Activated CD4-positive, alpha-beta T cell treated with anti-CD3 and anti-CD28 coated beads, Interleukin-2, amount 50 U/mL, for 24 hours (primary cell): ENCODE data around the gene MANEAL.
"Not testable (repeated sequence)": the region's sequence is repeated elsewhere in the genome, so short reads cannot be mapped to it uniquely, and the experiment has no call there.

Experiments used
- DNase-seq, 2 donors: peaks; one replicate each; pipeline ENCODE4 v3.0.0-alpha.2; 2020; ENCODE audit warnings: low read depth in 1 of 2, low spot score in 1 of 2

Gene MANEAL, protein sequence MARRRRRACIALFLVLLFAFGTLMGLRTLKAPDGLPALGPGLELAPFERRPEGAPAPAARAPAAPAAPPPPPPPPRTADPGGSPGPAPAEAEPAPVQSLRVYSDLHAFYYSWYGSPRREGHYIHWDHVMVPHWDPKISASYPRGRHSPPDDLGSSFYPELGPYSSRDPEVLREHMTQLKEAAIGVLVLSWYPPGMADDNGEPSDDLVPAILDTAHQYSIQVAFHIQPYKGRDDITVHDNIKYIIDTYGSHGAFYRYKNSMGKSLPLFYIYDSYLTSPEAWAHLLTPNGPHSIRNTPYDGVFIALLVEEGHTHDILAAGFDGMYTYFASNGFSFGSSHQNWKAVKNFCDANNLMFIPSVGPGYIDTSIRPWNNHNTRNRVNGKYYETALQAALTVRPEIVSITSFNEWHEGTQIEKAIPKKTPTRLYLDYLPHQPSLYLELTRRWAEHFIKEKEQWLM

DNA sequence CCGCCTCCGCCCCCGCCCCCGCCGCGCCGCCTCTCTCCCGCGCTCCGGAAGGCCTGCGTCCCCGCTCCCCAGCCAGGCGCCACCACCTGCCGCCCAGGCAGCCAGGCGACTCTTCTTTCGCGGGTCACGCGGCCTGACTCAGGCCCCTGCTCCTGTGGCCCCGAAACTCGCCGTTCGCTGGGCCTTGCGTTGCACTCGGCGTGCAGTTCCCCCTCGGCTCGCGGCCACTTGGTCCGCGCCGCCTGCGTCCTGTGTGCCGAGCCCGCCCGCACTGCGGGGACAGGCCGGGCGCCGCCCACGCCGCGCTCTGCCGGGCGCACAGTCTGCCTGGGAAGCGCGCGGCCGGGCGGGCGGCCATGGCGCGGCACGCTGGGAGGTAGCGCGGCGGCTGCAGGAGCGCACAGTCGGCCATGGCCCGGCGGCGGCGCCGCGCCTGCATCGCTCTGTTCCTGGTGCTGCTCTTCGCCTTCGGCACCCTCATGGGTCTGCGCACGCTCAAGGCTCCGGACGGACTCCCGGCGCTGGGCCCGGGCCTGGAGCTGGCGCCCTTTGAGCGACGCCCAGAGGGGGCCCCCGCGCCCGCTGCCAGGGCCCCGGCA, at the start of gene MANEAL:
Gene MANEAL, plus strand, starts transcription at position 75 of the 599 bp plus-strand sequence. Its CDS starts 336 bp downstream, at position 411.
- no peak for DNase-seq

DNA sequence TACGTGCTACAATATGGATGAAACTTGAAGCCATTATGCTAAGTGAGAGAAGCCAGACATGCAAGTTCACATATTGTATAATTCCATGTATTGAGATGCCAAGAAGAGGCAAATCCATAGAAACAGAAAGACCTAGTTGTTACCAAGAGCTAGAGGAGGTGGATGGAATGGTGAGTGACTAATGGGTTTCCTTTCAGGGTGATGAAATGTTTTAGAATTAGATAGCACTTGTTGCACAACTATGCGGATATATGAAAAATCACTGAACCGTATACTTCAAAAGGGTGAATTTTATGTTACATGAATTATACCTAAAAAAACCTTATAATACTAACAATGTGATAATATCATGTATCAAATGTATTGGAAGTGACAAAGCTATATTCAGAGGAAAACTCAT, 46.8 kb upstream of the MANEAL start:
- DNase-seq: no peak

DNA sequence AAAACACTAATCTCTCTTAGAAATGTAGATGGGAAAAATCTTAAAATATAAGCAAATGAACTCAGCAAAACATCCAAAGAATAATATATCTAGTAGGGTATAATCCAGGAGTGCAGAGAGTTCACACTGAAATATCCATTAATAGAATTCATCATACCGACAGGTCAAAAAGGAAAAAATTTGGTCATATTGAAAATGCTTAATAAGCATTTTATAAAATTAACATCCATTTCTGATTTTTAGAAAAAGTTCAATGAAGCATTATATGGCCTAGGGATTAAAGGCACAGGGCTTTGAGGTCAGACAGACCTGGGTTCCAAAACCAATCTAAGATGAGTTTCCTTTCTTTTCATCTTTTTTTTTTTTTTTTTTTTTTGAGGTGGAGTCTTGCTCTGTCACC, 45.1 kb upstream of the MANEAL start:
- DNase-seq: no peak

DNA sequence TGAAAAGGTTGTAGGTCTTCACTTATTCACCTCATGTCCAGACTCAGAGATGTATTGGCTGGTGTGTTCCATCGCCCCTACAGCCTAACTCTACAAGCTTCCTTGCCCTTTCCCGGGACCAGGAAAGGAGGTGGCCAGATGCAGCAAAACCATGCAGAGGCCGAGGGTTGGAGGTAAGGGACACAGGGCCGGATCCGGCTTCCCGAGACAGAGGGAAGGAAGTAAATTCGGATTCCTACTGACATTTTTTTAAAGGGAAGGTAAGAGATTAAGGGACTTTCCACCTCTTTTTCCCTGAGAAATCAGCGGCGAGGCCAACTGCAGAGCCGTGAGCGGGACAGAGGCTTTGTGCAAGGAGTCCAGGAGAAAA, 41.4 kb upstream of the MANEAL start:
- DNase-seq: no peak

DNA sequence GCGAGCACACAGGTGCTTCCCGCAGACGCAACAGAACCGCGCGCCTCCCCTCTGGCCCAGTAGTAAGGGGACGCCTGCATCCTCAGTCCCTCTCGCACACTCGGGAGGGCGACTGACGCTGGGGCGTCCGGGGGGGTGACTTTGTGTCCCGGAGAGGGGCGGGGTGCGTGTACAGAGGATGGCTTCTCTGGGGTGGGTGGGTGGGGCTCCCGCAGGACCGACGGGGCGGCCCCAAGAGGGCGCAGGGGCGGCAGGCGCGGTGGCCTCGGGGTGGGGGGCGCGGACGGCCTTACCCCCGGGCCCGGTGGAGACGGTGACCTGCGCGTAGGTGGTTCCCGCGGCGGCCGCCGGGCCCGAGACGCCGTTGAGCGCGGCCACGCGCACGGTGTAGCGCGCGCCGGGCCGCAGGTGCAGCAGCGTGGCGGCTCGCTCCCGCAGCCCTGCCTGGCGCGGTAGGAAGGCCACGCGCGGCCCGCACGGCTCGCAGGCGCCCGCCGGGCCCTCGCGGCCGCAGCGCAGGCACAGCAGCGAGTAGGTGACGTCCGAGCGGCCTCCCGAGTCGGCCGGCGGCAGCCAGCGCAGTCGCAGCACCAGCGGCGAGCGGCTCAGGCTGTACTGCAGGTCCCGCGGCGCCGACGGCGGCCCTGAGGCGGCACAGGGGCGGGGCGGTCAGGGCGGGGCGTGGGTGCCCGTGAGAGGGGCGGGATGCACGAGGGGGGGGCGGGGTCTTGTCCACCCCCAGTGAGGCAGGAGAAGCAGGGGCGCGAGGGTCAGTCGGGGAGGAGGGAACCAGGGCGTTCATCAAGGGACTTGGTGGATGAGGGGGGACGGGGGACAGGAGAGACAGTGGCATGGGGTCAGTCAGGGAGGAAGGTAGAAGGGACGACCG, 40.8 kb upstream of the MANEAL start:
- no peak for DNase-seq

DNA sequence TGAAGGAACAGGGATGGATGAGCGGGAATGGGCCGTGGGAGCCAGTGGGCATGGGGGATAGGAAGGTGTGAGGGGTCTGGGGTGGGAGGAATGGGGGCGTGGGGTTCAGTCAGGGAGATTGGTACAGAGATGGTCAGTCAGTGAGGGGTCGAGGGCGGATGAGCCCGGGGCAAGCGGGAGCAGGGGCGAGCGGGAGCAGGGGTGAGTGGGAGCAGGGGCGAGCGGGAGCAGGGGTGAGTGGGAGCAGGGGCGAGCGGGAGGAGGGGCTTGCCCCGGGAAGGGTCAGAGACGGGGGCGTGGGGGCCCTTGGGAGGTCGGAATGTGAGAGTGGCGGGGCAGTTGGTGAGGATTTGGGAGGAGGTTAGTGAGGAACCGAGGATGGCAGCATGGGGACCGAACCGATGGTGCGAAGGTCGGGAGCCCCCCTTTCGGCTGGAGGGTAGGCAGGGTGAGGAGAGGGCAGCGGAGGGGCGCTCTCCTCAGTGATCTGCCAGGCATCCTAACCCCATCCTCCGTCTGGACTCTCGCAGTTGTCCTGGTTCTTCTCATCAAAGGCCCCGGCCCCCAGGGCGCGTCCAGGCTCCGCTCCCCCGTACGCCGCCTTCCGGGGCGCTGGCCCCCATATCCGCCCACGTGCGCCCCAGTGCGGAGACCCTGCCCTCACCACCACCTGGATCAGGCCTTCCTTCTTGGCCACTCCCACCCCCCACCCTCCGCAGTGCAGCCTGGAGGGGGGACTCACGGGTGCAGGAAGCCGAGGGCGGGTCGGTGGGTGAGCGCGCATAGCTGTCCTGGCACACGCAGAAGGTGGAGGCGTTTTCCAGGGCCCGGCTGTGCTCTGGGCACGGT, 40.0 kb upstream of the MANEAL start:
- no peak for DNase-seq

DNA sequence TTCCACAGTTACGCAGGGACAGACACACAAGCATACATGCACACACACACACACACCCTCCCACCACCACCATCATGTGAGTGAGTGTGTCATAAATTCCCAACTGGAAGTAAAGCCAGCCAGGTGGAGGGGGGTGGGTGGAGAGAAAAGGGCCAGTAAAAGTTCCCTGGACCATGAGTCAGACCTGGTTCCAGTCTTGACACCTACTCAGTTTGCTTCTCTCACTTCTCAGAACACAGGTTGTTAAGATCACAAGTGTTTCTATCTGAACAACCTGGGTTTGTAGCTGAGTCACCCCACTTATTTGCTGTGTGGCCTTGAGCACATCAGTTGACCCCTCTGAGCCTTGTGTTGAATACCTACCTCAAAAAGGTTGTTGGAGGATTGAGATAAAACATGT, 38.4 kb upstream of the MANEAL start:
- peak in 1 of 2 donors; percentile 9 for DNase-seq

DNA sequence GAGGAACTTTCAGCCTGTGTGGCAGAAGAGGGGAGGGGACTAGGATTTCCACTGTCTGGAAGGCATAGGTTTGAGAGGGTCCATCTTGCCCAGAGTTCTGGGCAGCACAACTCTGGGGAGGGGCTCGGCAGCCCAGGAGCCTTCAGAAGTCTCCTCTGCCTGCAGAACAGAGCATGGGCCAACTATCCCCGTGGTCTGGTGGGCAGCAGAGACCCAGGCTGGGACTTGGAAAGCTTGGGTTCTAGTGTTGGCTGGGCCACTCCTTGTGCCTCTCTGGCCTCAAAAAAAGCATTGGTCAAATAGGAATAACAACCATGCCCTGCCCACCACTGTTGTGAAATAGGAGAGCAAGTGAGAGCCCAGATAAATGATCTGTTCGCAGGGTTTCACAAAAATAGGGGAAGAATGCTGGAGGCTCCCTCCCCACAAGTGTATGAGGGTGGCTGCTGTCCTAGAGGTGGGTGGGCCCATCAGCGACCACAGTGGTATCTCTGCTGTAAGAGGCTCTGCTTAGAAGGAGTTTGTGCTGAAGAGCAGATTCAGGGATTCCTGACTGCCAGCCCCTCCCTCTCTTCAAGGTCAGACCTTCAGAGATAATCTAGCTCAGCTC, 37.6 kb upstream of the MANEAL start:
- no peak for DNase-seq

DNA sequence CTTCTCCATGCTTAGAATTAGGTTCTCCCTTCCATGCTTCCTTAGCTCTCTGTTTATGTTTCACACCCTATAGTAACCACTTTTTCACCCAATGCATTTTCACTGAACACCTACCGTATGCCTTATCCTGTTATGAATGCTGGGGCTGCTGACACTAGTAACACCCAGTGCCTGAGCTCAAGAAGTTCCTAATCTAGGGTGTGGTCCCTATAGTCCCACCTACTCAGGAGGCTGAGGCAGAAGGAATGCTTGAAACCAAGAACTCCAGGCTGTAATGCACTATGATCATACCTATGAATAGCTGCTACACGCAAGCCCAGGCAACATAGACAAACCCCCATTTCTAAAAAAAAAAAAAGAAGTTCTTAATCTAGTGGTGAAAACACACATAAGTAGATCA, 34.2 kb upstream of the MANEAL start:
- DNase-seq: no peak

DNA sequence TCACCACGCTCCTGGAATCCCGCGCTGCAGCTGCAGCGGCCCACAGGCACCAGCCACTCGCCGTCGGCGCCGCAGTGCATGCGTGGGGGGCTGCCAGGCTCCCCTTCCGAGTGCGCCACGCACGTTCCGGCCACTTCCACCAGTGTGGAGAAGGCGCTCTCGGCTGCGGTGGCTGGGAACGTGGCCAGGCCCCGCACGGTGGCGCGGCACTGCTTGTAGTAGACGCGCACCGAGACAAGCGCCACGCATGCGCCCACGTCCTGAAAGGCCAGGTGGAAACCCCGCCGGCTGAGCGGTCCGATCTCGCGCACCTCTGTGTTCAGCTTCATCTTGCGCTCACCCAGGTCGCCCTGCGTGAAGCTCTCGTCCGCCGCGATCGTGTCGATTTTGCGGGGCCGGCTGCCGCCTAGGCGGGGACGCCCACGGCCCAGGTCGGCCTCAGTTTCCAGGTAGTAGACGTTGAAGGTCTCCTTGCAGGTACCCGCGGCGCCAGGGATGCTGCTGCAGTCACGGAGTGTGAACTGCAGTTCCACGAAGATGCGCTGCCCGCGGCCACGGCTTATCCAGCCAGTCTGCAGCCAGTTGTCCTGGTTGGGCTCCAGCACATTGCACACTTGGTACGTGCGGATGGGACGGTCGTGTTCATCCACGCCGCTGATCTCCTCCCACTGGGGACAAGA, 32.1 kb upstream of the MANEAL start:
- DNase-seq: no peak

DNA sequence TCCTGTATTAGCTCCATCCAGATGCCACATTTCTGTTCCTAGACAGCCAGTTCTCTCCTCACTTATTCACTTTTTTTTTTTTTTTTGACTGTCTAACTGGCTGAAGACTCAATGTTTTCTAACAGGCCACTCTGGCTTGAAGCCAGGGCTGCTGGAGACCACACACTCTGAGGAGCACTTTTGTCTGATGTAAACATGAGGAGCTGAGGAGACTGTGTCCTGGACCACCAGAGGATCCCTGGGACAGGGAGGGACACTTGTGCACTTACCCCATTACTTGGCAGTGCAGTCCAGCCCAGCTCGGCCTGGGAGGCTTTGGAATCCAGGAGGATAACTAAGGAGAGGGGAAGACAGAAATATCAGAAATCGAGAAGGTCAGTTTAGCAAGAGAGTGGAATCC, 31.1 kb upstream of the MANEAL start:
- DNase-seq: no peak

DNA sequence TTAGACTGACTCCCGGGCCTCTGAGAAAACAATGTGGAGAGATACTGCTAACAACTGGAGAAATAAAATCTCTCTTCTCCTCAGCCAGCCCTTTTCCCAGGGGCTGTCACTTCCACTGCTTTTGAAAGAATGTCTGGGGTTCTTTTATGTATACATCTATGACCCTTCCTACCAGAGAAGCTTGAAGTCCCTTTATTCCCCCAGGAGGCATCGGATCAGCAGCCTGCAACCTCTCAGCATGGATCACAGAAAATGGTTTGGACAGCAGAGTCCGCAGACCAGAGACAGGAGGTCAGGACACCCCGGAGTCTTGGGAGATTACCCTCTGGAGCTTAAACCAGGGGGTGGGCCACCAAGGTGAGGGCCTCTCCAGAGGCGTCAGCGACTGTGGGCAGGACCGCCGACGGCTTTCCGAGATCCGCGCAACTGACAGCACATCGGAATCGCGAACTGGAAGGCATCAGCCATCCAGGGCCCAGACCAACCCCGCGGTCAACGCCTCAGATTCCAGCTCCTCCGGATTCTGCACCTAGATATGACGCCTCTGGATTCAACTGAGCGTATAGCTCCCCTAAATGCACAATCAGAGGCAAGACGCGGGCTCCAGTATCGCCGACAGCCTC, 29.7 kb upstream of the MANEAL start:
- DNase-seq: no peak

DNA sequence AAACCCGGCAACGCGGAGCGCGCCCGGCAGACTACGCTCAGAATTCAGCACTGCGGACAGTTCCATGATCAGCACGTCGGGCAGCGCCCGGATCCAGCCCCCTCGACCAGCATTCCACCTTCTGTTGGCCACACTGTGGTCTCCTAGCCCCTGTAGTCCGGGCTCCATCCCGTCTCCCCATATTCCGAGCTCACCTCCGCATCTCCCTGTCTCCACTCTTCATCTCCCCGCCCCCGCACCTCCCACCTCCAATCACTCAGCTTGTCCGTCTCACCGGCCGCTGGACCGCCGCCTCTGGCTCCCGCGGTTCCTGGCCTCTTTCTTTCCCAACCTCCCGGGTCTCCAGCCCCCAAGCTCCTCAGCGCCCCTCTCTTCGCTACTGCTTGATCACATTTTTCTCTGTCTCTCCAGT, 29.2 kb upstream of the MANEAL start:
- peak in 1 of 2 donors; percentile 25 for DNase-seq

DNA sequence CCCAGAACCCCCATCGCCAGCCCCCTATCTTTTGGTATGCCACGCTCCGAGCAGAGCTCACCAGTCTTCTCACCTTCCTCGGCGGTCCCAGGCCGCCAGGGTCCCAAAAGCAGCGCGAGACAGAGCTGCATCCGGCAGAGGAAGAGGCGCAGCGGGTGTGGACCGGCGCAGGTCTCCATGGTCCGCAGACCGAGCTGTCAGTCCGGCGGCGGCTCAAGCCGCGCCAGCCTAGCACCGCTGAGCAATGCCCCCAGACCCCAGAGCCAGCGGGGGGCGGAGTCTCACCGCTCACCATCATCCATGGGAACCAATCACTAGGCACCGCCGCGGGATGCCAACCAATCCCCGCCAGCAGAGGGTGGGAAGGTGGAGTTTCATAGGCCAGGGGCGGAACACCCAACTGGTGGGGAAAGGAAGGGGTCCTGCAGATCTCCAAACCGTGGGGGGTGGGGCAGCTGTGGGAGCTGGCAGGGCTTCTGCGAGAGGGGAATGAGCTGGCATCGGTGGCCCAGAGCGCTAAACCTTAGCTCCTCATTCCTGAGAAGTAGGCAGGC, 28.7 kb upstream of the MANEAL start, which contains the start of gene EPHA10:
Gene EPHA10, minus strand, starts transcription at position 233 of the 554 bp plus-strand sequence. Its CDS starts 54 bp downstream, at position 179.
- DNase-seq: no peak

DNA sequence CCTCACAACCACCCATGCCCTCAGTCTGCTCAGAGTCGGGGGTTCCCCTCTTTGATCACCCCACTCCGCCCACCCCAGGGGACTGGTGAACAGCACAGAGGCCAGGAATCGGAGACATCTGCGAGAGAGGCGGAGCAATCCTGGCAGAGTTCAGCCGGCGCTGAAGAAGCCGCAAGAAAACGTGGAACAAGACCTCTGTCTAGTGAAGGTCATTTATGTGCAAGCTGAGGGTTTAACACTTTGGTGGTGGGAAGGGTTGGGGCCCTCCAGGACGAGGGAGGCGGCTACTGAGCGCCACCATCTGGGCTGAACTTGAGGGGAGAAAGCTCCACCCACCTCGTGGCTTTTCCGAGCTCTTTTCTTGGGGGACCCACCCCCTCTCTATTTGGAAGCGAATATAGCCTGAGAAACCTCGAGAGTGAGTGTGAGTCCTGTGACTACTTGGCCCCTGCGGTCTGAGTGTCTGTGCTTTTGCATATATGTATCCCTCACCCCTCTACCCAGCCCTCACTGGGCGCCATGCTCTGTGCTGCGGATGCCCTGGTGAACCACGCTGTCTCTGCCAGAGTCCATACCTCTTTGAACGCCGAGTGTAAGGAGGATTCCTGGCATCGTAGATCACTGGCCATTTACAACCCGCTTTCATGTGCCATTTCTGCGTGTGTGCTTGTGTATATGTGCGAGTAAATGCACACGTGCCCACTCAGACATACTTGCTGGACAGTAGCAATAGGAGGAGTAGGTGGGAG, 27.6 kb upstream of the MANEAL start:
- DNase-seq: no peak

DNA sequence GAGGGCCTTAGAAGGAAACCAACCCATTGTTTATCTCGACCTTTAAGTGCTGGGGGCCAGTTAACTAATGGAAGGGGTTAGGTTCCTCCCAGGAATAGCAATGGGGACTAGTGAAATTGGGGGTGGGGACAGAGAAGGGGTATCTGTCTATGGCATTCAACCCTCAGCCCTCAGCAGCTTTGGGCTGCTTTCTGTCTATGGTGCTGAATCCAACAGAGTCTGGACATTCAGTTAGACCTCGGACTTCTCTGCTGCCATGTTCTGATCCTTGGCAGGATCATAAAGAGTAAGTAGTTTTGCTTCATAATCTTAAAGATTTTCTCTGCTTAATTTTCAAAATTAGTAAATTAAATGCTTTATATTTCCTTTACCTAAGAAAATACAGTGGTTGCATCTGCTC, 26.2 kb upstream of the MANEAL start:
- no peak for DNase-seq

DNA sequence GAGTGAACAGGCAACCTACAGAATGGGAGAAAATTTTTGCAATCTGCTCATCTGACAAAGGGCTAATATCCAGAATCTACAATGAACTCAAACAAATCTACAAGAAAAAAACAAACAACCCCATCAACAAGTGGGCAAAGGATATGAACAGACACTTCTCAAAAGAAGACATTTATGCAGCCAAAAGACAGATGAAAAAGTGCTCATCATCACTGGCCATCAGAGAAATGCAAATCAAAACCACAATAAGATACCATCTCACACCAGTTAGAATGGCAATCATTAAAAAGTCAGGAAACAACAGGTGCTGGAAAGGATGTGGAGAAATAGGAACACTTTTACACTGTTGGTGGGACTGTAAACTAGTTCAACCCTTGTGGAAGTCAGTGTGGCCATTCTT, 22.2 kb upstream of the MANEAL start:
- not testable (repeated sequence) for DNase-seq

DNA sequence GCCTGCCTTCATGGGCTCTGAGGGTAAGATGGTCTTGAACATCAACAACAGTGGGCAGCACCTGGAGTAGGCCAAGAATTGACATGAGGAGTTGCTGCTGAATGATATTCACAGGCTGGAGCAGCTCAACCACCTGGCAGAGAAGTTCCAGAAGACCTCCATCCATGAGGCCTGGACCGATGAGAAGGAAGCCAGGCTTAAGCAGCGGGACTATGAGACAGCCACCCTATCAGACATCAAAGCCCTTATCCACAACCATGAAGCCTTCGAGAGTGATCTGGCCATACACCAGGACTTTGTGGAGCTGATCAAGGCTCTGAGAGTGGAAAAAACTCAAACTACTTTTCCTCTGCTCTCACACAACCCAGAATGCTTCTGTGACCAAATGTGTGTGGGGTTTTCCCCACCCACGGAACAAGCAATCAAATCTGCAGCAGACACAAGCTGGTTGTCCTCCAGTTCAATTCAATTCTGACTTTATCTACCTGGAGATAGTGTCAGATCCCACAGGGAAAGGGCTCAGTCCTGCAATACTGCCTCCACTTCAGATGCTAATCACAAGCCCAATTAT, 16.6 kb upstream of the MANEAL start:
- DNase-seq: no peak
